Putamen (tissue), 1 donor: ENCODE measurements around the gene PLG.
"Not testable (repeated sequence)": the region's sequence is repeated elsewhere in the genome, so short reads cannot be mapped to it uniquely, and the experiment has no call there.

Experiments used
- DNase-seq: peaks from one replicate; pipeline ENCODE4 v3.0.0-alpha.2; 2016; ENCODE audit warnings: low spot score

Gene PLG

DNA sequence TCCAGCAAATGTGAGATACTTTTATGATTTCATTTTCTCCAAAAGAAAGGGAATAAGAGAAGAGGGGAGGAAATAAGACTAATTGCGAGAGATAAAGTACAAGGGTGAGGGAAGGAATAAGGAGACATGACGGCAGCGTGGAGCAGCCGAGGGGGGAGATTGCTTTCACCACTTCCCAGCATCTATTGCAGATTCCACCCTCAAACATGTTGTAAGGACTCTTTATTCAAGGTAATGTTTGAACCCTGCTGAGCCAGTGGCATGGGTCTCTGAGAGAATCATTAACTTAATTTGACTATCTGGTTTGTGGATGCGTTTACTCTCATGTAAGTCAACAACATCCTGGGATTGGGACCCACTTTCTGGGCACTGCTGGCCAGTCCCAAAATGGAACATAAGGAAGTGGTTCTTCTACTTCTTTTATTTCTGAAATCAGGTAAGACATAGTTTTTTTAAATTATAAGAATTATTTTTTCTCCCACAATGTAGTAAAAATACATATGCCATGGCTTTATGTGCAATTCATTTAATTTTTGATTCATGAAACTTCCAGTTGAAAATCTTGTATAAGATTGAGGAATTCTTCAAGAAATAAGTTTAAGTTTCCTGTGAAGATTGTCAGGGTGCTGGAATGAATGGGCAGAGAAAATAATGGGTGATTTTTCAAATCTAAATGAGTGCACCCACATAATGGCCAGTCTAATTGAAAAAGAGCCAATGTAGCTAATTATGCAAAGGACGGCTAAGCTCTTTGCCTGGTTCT, at the start of gene PLG:
Gene PLG, plus strand, starts transcription at position 327 of the 763 bp plus-strand sequence. Its CDS starts 61 bp downstream, at position 388.
- DNase-seq, result not testable (repeated sequence)

- DNase-seq, result no peak
These were observed 42.5 kb upstream of the PLG start for GRCh38 chr6:160659562-160659961.

- no peak for DNase-seq
These were observed 40.8 kb upstream of the PLG start for GRCh38 chr6:160661216-160661615.

DNA sequence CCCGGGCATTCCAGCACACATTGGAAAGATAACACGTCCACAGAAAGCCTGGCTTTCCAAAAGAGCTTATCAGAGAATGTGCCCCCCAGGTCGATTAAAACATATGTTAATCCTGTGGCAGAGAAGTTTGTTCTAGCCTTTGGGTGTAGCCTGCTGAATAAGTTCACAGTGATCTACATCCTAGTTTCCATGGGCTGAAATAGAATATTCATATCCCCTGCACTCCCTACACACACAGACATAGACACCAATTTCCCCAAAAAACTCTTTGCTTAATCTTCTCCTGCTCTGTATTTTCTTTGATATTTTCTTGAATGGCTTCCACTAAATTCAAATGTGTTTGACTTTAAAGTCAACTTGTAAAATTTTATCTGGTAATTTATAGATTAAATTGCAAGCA, 39.6 kb upstream of the PLG start:
- no peak for DNase-seq

DNA sequence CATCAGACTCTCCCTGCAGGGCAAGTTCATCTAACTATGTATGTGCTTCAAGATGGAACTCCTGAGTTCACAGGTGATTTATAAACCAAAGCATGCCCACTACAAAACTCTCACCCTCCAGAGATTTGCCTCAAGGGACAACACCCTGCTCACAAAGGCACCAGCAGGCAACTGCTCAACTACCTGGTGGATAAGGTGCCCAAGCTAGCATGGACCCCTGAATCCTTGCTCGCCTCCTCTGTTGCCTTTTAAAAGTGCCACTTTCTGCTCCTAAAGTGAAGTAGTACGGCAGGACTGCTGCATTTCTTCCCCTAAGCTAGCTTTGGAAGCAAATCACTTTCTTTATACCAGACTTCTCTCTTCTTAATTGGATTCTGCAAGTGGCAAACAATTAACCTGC, 39.2 kb upstream of the PLG start:
- no peak for DNase-seq

DNA sequence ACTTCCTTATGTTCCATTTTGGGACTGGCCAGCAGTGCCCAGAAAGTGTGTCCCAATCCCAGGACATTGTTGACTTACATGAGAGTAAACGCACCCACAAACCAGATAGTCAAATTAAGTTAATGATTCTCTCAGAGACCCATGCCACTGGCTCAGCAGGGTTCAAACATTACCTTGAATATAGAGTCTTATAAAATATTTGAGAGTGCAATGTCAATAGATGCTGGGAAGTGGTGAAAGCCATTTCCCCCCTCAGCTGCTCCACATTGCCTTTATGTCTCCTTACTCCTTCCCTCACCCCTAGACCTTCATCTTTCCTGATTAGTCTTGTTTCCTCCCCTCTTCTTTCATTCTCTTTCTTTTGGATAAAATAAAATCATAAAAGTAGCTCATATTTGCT, 37.8 kb upstream of the PLG start, which contains the start of gene LPA:
Gene LPA, minus strand, starts transcription at position 78 of the 400 bp plus-strand sequence. Its CDS starts 61 bp downstream, at position 17.
- not testable (repeated sequence) for DNase-seq

GRCh38 chr6:160667639-160668481, 34.2 kb upstream of the PLG start:
- DNase-seq, result no peak

DNA sequence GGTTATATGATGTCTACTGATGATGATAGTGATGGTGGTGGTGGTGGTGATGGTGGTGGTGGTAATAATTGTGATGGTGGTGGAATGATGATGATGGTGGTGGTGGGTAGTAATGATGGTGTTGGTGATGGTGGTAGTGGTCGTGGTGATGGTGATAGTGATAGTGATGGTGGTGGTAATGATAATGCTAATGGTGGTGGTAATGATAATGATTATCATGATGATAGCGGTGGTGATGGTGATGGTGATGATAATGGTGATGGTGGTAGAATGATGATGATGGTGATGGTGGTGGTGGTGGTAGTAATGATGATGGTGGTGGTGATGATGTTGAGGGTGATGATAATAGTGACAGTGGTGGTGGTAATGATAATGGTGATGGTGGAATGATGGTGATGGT, 33.5 kb upstream of the PLG start:
- DNase-seq, result no peak

DNA sequence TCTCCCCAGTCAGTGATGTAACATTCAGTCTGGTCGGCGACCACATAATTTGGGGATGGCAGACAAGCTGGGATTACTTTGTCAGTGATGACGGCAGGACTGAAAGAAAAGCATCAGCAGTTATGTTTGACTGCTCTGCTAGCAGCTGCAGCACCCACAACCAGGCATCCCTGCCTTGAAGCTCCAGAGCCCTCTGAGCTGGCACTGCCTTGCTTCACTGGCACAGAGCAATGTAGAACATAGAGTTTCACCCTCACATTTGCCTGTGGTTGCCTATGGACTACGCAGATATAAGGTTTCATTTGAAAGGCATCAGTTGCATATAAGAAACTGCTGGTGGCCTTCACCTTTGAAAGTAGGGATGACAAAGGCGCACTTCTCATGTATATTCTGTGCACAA, 25.6 kb upstream of the PLG start:
- DNase-seq, result not testable (repeated sequence)

DNA sequence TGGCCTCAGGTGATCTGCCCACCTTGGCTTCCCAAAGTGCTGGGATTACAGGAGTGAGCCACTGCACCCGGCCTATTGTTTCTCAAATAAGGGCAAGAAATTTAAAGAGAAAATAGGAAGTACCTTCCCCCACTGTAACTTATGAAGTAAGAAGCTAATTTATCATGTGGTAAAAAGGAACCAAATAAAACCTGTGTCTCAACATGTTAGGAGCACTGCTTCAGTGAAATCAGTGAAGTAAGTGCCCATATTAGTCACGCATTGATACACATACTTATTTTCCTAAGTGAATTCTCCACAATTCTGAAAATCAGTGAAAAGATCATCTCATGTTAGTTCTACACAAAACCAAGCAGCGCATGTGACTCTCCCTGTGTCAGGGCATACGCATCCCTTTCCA, 23.8 kb upstream of the PLG start:
- DNase-seq, result no peak

DNA sequence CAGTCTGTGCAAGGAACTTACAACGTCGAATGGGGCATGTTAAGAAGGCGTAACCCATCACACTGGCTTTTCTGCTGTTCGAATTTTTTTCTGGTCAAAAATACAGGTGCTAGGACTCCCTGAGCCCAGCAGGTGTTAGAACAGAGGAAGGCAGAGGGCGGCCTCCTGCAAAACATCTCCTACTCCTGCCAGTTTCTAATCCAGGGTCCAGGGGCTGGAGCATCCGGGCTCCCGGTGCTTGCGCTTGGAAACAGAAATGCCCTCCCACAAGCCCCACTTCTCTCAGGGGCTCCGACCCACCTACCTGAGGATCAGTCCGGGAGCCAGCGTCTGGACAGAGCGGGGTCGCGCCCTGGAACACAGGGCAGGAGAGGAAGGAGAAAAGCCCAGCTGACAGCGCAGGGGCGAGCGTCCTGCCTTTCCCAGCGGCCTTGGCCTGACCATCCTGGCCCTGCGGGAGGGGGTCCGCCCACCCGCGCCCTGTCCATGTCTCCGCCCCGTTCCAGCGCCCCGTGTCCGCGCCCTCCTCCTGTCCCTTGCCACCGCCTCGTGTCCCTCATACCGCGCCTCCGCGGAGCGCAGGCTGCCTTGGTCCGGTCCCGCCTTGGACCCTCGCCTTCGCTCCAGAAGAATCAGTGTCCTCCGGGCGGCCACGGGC, 23.2 kb upstream of the PLG start:
- no peak for DNase-seq

- DNase-seq, result no peak
These were observed 22.7 kb upstream of the PLG start for GRCh38 chr6:160679402-160679769.

DNA sequence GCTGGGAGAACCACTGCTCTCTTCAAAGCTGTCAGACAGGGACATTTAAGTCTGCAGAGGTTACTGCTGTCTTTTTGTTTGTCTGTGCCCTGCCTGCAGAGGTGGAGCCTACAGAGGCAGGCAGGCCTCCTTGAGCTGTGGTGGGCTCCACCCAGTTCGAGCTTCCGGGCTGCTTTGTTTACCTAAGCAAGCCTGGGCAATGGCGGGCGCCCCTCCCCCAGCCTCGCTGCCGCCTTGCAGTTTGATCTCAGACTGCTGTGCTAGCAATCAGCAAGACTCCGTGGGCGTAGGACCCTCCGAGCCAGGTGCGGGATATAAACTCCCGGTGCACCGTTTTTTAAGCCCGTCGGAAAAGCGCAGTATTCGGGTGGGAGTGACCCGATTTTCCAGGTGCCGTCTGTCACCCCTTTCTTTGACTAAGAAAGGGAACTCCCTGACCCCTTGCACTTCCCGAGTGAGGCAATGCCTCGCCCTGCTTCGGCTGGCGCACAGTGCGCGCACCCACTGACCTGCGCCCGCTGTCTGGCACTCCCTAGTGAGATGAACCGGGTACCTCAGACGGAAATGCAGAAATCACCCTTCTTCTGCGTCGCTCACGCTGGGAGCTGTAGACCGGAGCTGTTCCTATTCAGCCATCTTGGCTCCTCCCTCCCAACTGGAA, 16.8 kb upstream of the PLG start:
- DNase-seq, result not testable (repeated sequence)

DNA sequence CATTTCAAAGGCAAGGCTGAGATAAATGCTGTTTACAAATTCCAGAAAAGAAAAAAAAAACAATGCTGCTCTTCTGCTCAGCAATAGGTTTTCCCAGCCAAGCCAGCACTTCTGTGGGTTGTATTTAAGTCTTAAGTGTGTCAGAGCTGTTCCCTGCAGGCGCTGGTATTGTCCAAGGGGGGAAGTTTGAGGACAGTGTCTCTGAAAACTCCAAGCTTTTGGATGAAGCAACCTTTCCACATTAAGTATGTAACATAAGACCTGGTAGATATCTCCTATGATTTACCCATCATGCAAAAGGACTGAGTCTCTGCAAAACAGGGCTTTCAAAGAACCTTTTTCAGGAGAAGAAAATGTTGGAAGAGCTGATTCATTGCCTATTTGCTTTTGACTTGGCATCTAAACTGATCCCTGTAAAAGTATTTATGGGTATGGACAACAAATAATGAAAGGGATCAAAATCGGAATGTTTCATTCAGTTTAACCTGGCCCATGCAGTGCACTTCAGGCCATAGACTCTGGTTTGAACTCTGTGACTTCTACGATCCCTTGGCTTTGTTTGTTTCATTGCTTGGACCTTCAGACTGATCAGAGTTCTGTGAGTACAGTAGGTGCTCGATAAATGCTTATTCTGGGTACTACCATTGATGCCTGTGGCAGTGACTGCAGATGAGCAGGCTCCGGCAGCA, 16.1 kb upstream of the PLG start:
- DNase-seq, result no peak

DNA sequence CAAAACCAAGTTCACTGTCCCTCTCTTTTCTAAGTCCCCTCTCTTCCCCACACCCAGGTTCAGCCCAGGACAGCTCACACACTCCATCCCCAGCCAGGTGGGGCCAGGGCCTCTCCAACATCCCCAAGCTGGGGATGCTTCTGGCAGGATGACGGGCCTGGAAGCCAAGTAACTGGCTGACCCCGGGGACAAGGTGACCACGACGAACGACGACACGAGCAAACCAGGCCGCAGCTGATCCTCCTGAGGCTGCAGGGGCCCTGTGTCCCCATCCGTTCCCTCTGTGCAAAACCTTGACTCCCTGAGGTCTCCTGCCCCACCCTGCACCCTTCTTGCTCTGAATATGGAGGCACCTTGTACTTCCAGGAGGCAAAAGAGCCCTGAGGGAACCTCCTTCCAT, 11.6 kb upstream of the PLG start:
- DNase-seq, result no peak

- DNase-seq, result no peak
These were observed 10.4 kb upstream of the PLG start for GRCh38 chr6:160691617-160692016.

GRCh38 chr6:160692369-160692959, 9.6 kb upstream of the PLG start:
- DNase-seq, result no peak

GRCh38 chr6:160695025-160695424, 7.0 kb upstream of the PLG start:
- not testable (repeated sequence) for DNase-seq

- not testable (repeated sequence) for DNase-seq
These were observed 6.4 kb upstream of the PLG start for GRCh38 chr6:160695622-160696021.

- DNase-seq, result not testable (repeated sequence)
These were observed 5.2 kb upstream of the PLG start for GRCh38 chr6:160696884-160697283.

DNA sequence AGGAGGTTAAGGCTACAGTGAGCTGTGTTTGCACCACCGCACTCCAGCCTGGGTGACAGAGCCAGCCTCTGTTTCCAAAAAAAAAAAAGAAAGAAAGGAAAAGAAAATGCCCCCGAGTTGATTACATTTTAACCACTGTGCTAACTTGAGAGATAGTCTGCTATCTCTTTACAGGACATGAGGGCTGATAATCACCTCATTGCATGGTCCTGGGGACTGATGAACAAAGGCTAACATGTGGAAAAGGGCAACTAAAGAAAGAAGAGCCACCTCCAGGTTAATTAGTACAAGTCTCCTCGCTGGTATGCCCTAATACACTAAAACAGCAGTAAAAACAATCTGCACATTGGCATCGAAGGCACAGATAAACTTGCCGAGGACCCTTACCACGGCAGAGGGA, 4.2 kb upstream of the PLG start:
- DNase-seq, result no peak
